ENCODE data around the gene INTS1. TPM values are rescaled to one million over a fixed set of nuclear protein-coding genes. Genes with fewer than 3 reads are reported as not detected.

INTS1 gene
- total RNA-seq, 1 donor from 2014 or later, result 109 TPM

DNA sequence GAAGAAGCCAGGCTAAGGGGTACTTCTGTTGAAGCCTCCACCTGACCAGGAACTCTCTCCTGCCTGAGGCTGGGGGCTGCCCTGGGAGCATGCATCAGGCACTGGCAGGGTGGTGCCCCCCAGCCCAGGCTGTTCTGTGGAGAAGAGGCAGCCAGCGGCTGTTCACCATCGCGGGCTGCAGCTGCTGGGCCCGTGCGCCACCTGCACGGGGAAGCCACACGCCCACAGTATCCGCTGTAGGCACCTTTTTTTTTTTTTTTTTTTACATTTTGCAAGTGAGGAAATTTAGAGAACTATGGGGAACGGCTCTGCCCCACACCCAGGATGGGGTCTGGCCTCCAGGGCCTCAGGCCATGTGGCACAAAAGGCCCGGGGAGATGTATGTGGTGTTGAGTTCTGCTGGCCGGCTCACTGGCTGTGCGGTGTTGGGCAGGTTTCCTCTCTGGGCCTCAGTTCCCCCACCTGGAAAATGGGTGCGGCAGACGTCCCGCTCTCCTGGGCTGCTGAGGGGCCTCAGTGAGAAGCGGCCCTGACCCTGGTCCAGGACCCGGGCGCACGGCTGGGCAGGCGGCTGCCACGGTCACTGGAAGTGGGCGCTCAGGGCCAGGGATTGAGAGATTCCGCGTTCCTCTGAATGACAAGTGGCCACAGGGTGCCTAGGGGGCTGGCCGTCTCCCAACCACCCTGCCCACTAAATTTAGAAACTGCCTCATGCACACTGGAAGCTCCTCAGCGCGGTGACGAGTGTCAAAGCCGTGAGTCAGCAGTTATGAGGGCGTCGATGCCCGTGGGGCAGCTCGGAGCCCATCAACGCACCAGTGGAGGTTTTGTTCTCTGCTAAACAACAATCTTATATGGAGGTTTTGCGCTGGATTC, 8.8 kb upstream of the INTS1 start:
- H3K27ac Mint-ChIP-seq (ENCODE audit: unreplicated experiment), result no peak overlapping the region

DNA sequence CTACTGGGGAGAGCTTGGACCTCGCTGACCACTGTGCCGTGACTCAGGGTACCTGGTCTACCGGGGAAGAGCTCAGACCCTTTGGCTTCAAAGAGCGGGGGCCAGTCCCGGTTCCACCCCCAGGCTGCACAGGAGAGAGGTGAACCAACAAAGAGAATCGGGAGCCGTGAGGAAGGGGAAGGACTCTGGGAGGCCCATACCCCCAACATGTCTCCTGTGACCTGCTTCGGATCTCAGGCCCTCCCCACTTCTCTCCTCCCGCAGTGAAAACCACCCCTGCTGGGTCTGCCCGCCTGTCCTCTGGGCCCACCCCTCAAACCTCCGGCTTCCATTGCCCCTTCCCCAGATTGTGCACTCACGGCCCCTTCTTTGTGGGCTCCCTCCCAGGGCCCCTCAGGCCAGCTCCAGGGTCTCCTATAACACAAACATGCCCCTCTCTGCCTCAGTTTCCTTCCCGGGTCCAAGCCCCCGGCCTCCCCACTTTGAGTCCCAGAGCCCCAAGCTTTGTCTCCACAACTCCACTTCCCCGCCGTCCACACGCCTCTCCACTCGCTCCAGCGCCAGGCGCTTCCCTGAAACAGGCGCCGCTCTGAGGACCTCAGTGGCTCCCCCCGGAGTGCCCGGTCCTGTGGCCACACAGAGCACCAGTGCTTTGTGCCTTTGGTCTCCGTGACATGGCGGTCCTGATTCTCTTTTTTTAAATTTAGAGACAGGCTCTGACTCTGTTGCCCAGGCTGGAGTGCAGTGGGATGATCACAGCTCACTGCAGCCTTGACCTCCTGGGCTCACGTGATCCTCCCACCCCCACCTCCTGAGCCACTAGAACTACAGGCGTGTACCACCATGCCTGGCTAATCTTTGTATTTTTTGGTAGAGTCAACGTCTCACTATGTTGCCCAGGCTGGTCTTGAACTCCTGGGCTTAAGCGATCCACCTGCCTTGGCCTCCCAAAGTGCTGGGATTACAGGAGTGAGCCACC, 7.5 kb upstream of the INTS1 start:
- H3K4me3 Mint-ChIP-seq (ENCODE audit: unreplicated experiment), result no peak overlapping the region
- no peaks in the 10 kb centered on the region for H3K4me1 Mint-ChIP-seq (ENCODE audit: unreplicated experiment)
- peaks cover 7% of the 10 kb centered on the region for H3K27me3 Mint-ChIP-seq (ENCODE audit: unreplicated experiment)
- no peak overlapping the region for H3K27ac Mint-ChIP-seq (ENCODE audit: unreplicated experiment)
- no peak for TF ChIP-seq CTCF (IDR thresholded peaks at IDR 0.05; ENCODE audit: unreplicated experiment)
- H3K9me3 Mint-ChIP-seq (ENCODE audit: unreplicated experiment), result no peaks in the 10 kb centered on the region
- H3K36me3 Mint-ChIP-seq (ENCODE audit: low read depth, unreplicated experiment), result no peaks in the 10 kb centered on the region
- DNase-seq (ENCODE audit: low spot score), result no peak

More for the DNA sequence above, 8.8 kb upstream of the INTS1 start:
- H3K4me1 Mint-ChIP-seq (ENCODE audit: unreplicated experiment), result no peaks in the 10 kb centered on the region
- H3K27me3 Mint-ChIP-seq (ENCODE audit: unreplicated experiment), result peaks cover 6% of the 10 kb centered on the region
- no peak for DNase-seq (ENCODE audit: low spot score)
- no peaks in the 10 kb centered on the region for H3K9me3 Mint-ChIP-seq (ENCODE audit: unreplicated experiment)
- H3K36me3 Mint-ChIP-seq (ENCODE audit: low read depth, unreplicated experiment), result no peaks in the 10 kb centered on the region
- TF ChIP-seq CTCF (IDR thresholded peaks at IDR 0.05; ENCODE audit: unreplicated experiment), result no peak
- no peak overlapping the region for H3K4me3 Mint-ChIP-seq (ENCODE audit: unreplicated experiment)

DNA sequence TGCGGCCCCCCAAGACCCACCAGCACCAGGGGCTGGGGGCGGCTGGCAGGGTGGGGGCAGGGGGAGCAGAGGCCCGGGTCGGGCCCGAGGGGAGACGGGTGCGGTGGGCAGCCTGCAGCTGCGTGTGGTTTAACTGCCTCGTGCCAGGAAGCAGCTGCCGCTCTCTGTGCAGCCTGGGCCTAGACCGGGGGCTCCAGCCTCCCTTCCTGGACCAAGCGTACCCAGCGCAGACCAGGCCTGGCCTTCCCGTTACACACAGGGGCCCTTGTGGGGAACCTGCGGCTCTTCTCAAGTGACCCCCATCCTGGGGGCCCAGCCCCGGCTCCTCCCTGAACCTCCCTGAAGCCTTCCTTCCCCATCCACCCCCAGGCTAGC, 6.6 kb upstream of the INTS1 start:
- Mint-ChIP-seq H3K4me3 (ENCODE audit: unreplicated experiment) (no peak overlapping the region), H3K27ac (ENCODE audit: unreplicated experiment) (no peak overlapping the region), H3K27me3 (ENCODE audit: unreplicated experiment) (peaks cover 8% of the 10 kb centered on the region), H3K36me3 (ENCODE audit: low read depth, unreplicated experiment) (no peaks in the 10 kb centered on the region), H3K4me1 (ENCODE audit: unreplicated experiment) (no peaks in the 10 kb centered on the region), H3K9me3 (ENCODE audit: unreplicated experiment) (no peaks in the 10 kb centered on the region)
- DNase-seq (ENCODE audit: low spot score), result no peak
- no peak for TF ChIP-seq CTCF (IDR thresholded peaks at IDR 0.05; ENCODE audit: unreplicated experiment)

DNA sequence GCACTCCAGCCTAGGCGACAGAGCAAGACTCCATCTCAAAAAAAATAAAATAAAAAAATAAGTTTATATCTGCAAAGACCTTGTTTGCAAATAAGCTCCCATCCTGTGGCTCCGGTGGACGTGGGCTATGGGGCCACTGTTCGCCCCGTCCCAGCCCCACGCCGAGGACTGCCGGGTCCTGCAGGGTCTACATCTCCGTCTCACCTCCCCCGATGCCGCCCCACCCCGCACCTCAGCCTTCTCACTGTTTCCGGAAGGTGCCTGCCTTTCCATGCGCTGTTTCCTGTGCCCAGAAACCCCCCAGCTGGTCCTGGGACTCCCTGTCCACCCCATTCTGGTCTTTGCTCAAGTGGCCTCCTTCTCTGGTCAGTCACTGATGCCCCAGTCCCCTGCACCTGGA, 5.0 kb upstream of the INTS1 start:
- Mint-ChIP-seq H3K36me3 (ENCODE audit: low read depth, unreplicated experiment) (no peaks in the 10 kb centered on the region), H3K9me3 (ENCODE audit: unreplicated experiment) (no peaks in the 10 kb centered on the region), H3K4me1 (ENCODE audit: unreplicated experiment) (no peaks in the 10 kb centered on the region), H3K4me3 (ENCODE audit: unreplicated experiment) (no peak overlapping the region), H3K27ac (ENCODE audit: unreplicated experiment) (no peak overlapping the region), H3K27me3 (ENCODE audit: unreplicated experiment) (peaks cover 6% of the 10 kb centered on the region)
- no peak for DNase-seq (ENCODE audit: low spot score)
- no peak for TF ChIP-seq CTCF (IDR thresholded peaks at IDR 0.05; ENCODE audit: unreplicated experiment)

All from endothelial cell (in vitro differentiated cells).